ENCODE data around the gene PSMA5.

Gene PSMA5

DNA sequence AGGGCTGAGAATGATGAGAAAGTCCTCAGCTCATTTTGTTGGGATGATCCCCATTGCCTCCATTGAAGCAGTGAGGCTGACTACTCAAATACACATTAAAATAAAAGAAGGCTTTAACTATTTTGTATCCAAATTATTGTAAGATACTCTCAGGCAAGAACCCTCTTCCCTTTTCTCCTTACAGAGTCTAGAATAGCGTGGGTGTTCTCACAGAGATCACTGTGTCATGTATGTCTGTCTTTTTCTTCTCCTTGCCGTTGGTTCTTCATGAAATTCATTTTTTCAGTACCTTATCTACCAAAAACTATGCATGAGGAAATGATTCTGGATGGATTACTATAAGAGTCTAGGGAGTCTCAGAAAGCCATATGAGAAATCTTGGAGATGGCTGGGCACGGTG lies 58.6 kb downstream of the PSMA5 start:
- DNase-seq (ENCODE audit: low read depth), result no peak

GRCh38 chr1:109365642-109366204 lies 60.5 kb downstream of the PSMA5 start:
- DNase-seq (ENCODE audit: low read depth), result no peak

DNA sequence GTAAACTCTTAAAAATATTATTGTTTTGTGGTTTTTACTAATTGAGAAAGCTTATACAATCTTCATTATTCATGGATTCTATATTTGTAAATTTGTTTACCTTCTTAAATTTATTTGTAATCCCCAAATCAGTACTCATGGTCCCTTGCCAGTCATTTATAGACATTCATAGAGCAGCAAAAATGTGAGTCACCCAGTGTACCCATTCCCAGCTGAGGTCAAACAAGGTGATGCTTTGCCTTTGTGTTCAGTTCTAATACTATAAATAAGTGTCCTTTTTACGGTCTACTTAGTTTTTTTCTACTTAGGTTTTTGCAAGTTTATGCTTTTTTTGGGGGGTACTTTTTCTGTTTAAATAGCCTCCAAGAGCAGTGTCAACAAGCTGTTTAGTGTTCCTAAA lies 64.6 kb downstream of the PSMA5 start:
- no peak for DNase-seq (ENCODE audit: low read depth)

- no peak for DNase-seq (ENCODE audit: low read depth)
Observed at GRCh38 chr1:109361069-109361468, 65.2 kb downstream of the PSMA5 start.

- DNase-seq (ENCODE audit: low read depth), result no peak
Observed at GRCh38 chr1:109357616-109358015, 68.6 kb downstream of the PSMA5 start.

DNA sequence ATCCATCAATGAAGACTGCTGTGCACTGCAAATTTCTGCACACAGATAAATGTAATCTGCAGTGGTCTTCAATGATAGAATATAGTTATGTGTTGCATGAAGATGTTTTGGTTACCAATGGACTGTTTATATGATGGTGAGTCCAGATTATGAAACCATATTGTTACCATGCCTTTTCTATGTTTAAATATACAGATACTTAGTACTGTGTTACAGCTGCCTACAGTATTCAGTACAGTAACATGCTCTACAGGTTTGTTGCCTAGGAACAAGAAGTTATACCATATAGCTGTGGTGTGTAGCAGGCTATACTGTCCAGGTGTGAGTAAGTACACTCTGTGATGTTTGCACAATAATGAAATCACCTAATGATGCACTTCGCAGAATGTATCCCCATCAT lies 69.3 kb downstream of the PSMA5 start:
- no peak for DNase-seq (ENCODE audit: low read depth)

DNA sequence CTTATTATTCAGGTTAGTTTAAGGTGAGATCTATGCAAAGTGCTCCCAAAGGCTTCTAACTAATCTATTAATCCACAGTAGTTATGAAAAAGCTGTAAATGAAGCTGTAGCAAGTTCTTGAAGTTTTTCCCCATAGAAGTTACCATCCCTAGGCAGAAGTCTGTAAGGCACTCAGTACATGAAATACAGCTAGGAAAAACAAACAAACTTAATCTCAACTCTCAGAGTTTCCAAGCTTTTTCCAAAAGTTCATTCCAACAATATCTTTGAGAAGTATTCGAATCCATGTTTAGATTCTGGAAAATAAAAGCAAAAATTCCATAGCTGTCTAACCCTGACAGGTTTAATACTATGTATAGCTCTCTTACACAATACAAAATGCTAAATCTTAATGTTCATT lies 69.7 kb downstream of the PSMA5 start:
- no peak for DNase-seq (ENCODE audit: low read depth)

DNA sequence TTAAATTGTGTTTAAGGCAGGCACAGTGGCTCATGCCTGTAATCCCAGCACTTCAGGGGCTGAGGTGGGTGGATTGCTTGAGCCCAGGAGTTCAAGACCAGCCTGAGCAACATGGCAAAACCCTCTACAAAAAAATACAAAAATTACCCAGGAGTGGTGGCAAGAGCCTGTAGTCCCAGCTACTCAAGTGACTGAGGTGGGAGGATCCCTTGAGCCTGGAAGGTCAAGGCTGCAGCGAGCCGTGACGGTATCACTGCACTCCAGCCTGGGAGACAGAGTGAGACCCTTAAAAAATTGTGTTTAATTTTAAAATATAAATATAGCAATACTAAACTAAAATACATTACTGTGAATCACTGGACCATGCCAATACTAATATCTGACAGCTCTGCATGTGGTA lies 71.3 kb downstream of the PSMA5 start:
- DNase-seq (ENCODE audit: low read depth), result no peak

DNA sequence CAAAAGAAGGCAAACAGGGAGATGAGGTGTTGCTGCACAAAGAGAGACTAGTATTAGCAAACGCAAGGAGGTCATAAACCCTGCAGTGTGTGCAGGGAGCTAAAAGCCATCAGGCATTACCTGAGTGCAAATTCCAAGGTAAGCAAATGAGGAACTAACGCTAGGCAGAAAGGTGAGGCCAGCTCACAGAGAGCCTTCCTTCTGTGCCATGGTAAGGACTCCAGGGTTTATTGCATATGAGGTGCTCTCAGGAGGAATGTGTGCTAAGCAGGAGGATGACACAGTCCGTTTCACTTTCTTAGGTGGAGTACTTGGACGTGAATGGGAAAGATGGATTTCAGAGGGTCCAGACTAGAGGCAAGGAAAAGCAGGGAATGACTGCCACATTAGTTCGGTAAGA lies 74.8 kb downstream of the PSMA5 start:
- no peak for DNase-seq (ENCODE audit: low read depth)

- DNase-seq (ENCODE audit: low read depth), result no peak
Observed at GRCh38 chr1:109350655-109351054, 75.6 kb downstream of the PSMA5 start.

- no peak for DNase-seq (ENCODE audit: low read depth)
Observed at GRCh38 chr1:109350182-109350581, 76.1 kb downstream of the PSMA5 start.
